Activated CD8-positive, alpha-beta memory T cell treated with anti-CD3 and anti-CD28 coated beads for 36 hours (primary cell): ENCODE results near the gene DNAH17. TPM values are rescaled to one million over a fixed set of nuclear protein-coding genes. Genes with fewer than 3 reads are reported as not detected.
"Not testable (repeated sequence)": the region's sequence is repeated elsewhere in the genome, so short reads cannot be mapped to it uniquely, and the experiment has no call there.

Experiments used
- CTCF ChIA-PET: fragments of 350-600 bp; sonication (Branson Sonifier 250); formaldehyde crosslinking; loops from one replicate; lab custom pipeline; 2021; ENCODE audit warnings: antibody characterized with exemption; lab: Charles Lee
- POLR2A ChIA-PET: fragments of 350-600 bp; sonication (Branson Sonifier 250); formaldehyde crosslinking; loops from one replicate; lab custom pipeline; 2021; ENCODE audit warnings: antibody characterized with exemption; lab: Charles Lee
- total RNA-seq, 2 experiments: library from RNA; stranded (reverse); gene quantifications; one replicate each; pipeline ENCODE4 v1.2.3, GENCODE V29; 2021

Gene DNAH17
- total RNA-seq, 2 experiments from 2014 or later, result 0.08 to 0.10 TPM

GRCh38 chr17:78506454-78507309, 70.5 kb downstream of the DNAH17 start:
- ChIA-PET POLR2A (no interaction called here), CTCF (no interaction called here)

- ChIA-PET POLR2A (no interaction called here), CTCF (interaction anchor here (0.7 kb wide), 1 partner anchor 236 kb away, joined by 3 read pairs; no protein-coding TSS in a partner anchor)
Measured at GRCh38 chr17:78504156-78504925, 72.9 kb downstream of the DNAH17 start.

- POLR2A ChIA-PET, CTCF ChIA-PET: not testable (repeated sequence)
Measured at GRCh38 chr17:78503388-78503787, 73.8 kb downstream of the DNAH17 start.

- ChIA-PET CTCF (no interaction called here), POLR2A (interaction anchor here (0.6 kb wide), 1 partner anchor 16 kb away, joined by 6 read pairs; no protein-coding TSS in a partner anchor)
Measured at GRCh38 chr17:78502611-78503148, 74.5 kb downstream of the DNAH17 start.

GRCh38 chr17:78501241-78502036, 75.8 kb downstream of the DNAH17 start:
- ChIA-PET CTCF (interaction anchor here (0.5 kb wide), 1 partner anchor 447 kb away, joined by 3 read pairs; no protein-coding TSS in a partner anchor), POLR2A (no interaction called here)

- CTCF ChIA-PET, result no interaction called here
- POLR2A ChIA-PET, result no interaction called here
Measured at GRCh38 chr17:78500806-78501205, 76.4 kb downstream of the DNAH17 start.

- CTCF ChIA-PET, result no interaction called here
- POLR2A ChIA-PET, result no interaction called here
Measured at GRCh38 chr17:78499715-78500540, 77.3 kb downstream of the DNAH17 start.

- ChIA-PET CTCF (no interaction called here), POLR2A (no interaction called here)
Measured at GRCh38 chr17:78498848-78499247, 78.3 kb downstream of the DNAH17 start.

GRCh38 chr17:78497115-78497540, 80.1 kb downstream of the DNAH17 start:
- POLR2A ChIA-PET, result interaction anchor here (0.5 to 0.7 kb wide), 2 partner anchors 55 to 269 kb away, joined by 7 to 19 read pairs; no protein-coding TSS in a partner anchor
- CTCF ChIA-PET, result interaction anchor here (1.1 kb wide), 1 partner anchor 474 kb away, joined by 3 read pairs; no protein-coding TSS in a partner anchor

- CTCF ChIA-PET, result interaction anchor here (0.6 kb wide), 1 partner anchor 385 kb away, joined by 4 read pairs; no protein-coding TSS in a partner anchor
- POLR2A ChIA-PET, result interaction anchor here (0.7 kb wide), 1 partner anchor 270 kb away, joined by 19 read pairs; no protein-coding TSS in a partner anchor
Measured at GRCh38 chr17:78496311-78496710, 80.9 kb downstream of the DNAH17 start.

GRCh38 chr17:78495634-78496033, 81.6 kb downstream of the DNAH17 start:
- POLR2A ChIA-PET, result no interaction called here
- CTCF ChIA-PET, result no interaction called here

GRCh38 chr17:78494696-78495330, 82.4 kb downstream of the DNAH17 start:
- CTCF ChIA-PET, result no interaction called here
- POLR2A ChIA-PET, result no interaction called here

GRCh38 chr17:78493853-78494695, 83.1 kb downstream of the DNAH17 start:
- ChIA-PET CTCF (no interaction called here), POLR2A (no interaction called here)

- CTCF ChIA-PET, result no interaction called here
- POLR2A ChIA-PET, result no interaction called here
Measured at GRCh38 chr17:78493450-78493849, 83.7 kb downstream of the DNAH17 start.

- POLR2A ChIA-PET, result no interaction called here
- CTCF ChIA-PET, result interaction anchor here (1.0 kb wide), 1 partner anchor 47 kb away, joined by 3 read pairs; no protein-coding TSS in a partner anchor
Measured at GRCh38 chr17:78492116-78492799, 84.9 kb downstream of the DNAH17 start.
